Measurements from ENCODE around the gene COL18A1. TPM values are rescaled to one million over a fixed set of nuclear protein-coding genes. Genes with fewer than 3 reads are reported as not detected.

Gene COL18A1
- total RNA-seq, 1 donor from 2014 or later: 52.6 TPM

- no peak overlapping the region for H2AFZ ChIP-seq (replicated peaks)
- H3K9me3 ChIP-seq (ENCODE audit: low read depth): no peaks in the 10 kb centered on the region
- H3K4me2 ChIP-seq: no peak overlapping the region
- no peak for DNase-seq (ENCODE audit: low spot score)
- H3F3A ChIP-seq (ENCODE audit: low read depth): peaks cover 18% of the 10 kb centered on the region
- peaks cover 26% of the 10 kb centered on the region for H3K79me2 ChIP-seq (ENCODE audit: low read depth)
- no peak overlapping the region for H3K27ac ChIP-seq
- peaks cover 12% of the 10 kb centered on the region for H3K4me1 ChIP-seq
- H3K4me3 ChIP-seq: no peak overlapping the region
- Mint-ChIP-seq H3K9me3 (no peaks in the 10 kb centered on the region), H3K4me1 (peaks cover 18% of the 10 kb centered on the region), H3K27ac (peak overlapping the region; percentile 0), H3K27me3 (ENCODE audit: insufficient read depth, low read depth) (peaks cover 4% of the 10 kb centered on the region), H3K36me3 (peaks cover 18% of the 10 kb centered on the region), H3K4me3 (no peak overlapping the region)
- no peaks in the 10 kb centered on the region for H3K27me3 ChIP-seq
- H3K36me3 ChIP-seq: no peaks in the 10 kb centered on the region
- H4K20me1 ChIP-seq (ENCODE audit: low read depth): peaks cover 26% of the 10 kb centered on the region
- TF ChIP-seq EZH2 (IDR thresholded peaks at IDR 0.05) (no peak), EZH2phosphoT487 (IDR thresholded peaks at IDR 0.05) (no peak), CTCF (IDR thresholded peaks at IDR 0.05) (no peak)
- no peak overlapping the region for H3K9ac ChIP-seq
Measured at GRCh38 chr21:45475797-45476570, 71.0 kb downstream of the COL18A1 start.

- H3K9me3 ChIP-seq (ENCODE audit: low read depth): no peaks in the 10 kb centered on the region
- Mint-ChIP-seq H3K4me3 (no peak overlapping the region), H3K4me1 (peaks cover 12% of the 10 kb centered on the region), H3K9me3 (no peaks in the 10 kb centered on the region), H3K27ac (peak overlapping the region; percentile 0), H3K27me3 (ENCODE audit: insufficient read depth, low read depth) (peaks cover 3% of the 10 kb centered on the region), H3K36me3 (peaks cover 18% of the 10 kb centered on the region)
- DNase-seq (ENCODE audit: low spot score): no peak
- peaks cover 20% of the 10 kb centered on the region for H4K20me1 ChIP-seq (ENCODE audit: low read depth)
- H3K79me2 ChIP-seq (ENCODE audit: low read depth): peaks cover 20% of the 10 kb centered on the region
- H3K4me1 ChIP-seq: peaks cover 6% of the 10 kb centered on the region
- H3F3A ChIP-seq (ENCODE audit: low read depth): peaks cover 18% of the 10 kb centered on the region
- no peak overlapping the region for H3K4me2 ChIP-seq
- H3K27me3 ChIP-seq: no peaks in the 10 kb centered on the region
- H3K27ac ChIP-seq: no peak overlapping the region
- TF ChIP-seq EZH2phosphoT487 (IDR thresholded peaks at IDR 0.05) (no peak), CTCF (IDR thresholded peaks at IDR 0.05) (no peak), EZH2 (IDR thresholded peaks at IDR 0.05) (no peak)
- H2AFZ ChIP-seq (replicated peaks): no peak overlapping the region
- no peak overlapping the region for H3K4me3 ChIP-seq
- no peak overlapping the region for H3K9ac ChIP-seq
- H3K36me3 ChIP-seq: no peaks in the 10 kb centered on the region
Measured at GRCh38 chr21:45476582-45476981, 71.6 kb downstream of the COL18A1 start.

GRCh38 chr21:45477176-45478114 lies 72.5 kb downstream of the COL18A1 start:
- H3K36me3 ChIP-seq: no peaks in the 10 kb centered on the region
- H3K36me3 Mint-ChIP-seq: peaks cover 18% of the 10 kb centered on the region

More at GRCh38 chr21:45477176-45478114, 72.5 kb downstream of the COL18A1 start:
- peaks cover 11% of the 10 kb centered on the region for H3K4me1 Mint-ChIP-seq
- H3K9me3 ChIP-seq (ENCODE audit: low read depth): no peaks in the 10 kb centered on the region
- H3K9ac ChIP-seq: no peak overlapping the region
- H3K4me3 Mint-ChIP-seq: no peak overlapping the region
- TF ChIP-seq EZH2phosphoT487 (IDR thresholded peaks at IDR 0.05) (no peak), EZH2 (IDR thresholded peaks at IDR 0.05) (no peak), CTCF (IDR thresholded peaks at IDR 0.05) (no peak)
- no peak overlapping the region for H3K27ac ChIP-seq
- H3K27me3 Mint-ChIP-seq (ENCODE audit: insufficient read depth, low read depth): peaks cover 3% of the 10 kb centered on the region
- peak overlapping the region; percentile 92 for H3K27ac Mint-ChIP-seq
- H2AFZ ChIP-seq (replicated peaks): no peak overlapping the region
- no peak overlapping the region for H3K4me2 ChIP-seq
- H4K20me1 ChIP-seq (ENCODE audit: low read depth): peaks cover 11% of the 10 kb centered on the region
- H3K27me3 ChIP-seq: no peaks in the 10 kb centered on the region
- peaks cover 18% of the 10 kb centered on the region for H3F3A ChIP-seq (ENCODE audit: low read depth)
- H3K4me3 ChIP-seq: no peak overlapping the region
- no peaks in the 10 kb centered on the region for H3K4me1 ChIP-seq
- peaks cover 11% of the 10 kb centered on the region for H3K79me2 ChIP-seq (ENCODE audit: low read depth)
- H3K9me3 Mint-ChIP-seq: no peaks in the 10 kb centered on the region
- DNase-seq (ENCODE audit: low spot score): no peak
